ENCODE results near the gene SRRM1.

- TF ChIP-seq CTCF (IDR thresholded peaks at IDR 0.05; ENCODE audit: insufficient read depth, low read length): no peak
- TF ChIP-seq POLR2AphosphoS5 (IDR thresholded peaks at IDR 0.05; ENCODE audit: low read depth): no peak
These were observed 429 bp downstream of the SRRM1 start for GRCh38 chr1:24643363-24644099.

Measured in HL-60 (cell line).